COR-L47 (cell line): ENCODE data around the gene MT1A.
"Not testable (repeated sequence)": the region's sequence is repeated elsewhere in the genome, so short reads cannot be mapped to it uniquely, and the experiment has no call there.

Experiments
- DNase-seq: peaks from one replicate; lab custom pipeline; 2025; lab: John Stamatoyannopoulos, UW

The MT1A gene

GRCh38 chr16:56610017-56610608 lies 28.4 kb upstream of the MT1A start:
- DNase-seq = peak; percentile 7

- DNase-seq = no peak
These were observed 27.8 kb upstream of the MT1A start for GRCh38 chr16:56610609-56611111.

GRCh38 chr16:56611281-56611833 lies 27.1 kb upstream of the MT1A start:
- DNase-seq = no peak

GRCh38 chr16:56613706-56614105 lies 24.8 kb upstream of the MT1A start:
- no peak for DNase-seq

- DNase-seq = no peak
These were observed 23.9 kb upstream of the MT1A start for GRCh38 chr16:56614549-56614991.

GRCh38 chr16:56615353-56615752 lies 23.1 kb upstream of the MT1A start:
- no peak for DNase-seq

- DNase-seq = no peak
These were observed 21.8 kb upstream of the MT1A start for GRCh38 chr16:56616608-56617211.

- DNase-seq = no peak
These were observed 21.0 kb upstream of the MT1A start for GRCh38 chr16:56617212-56618085.

GRCh38 chr16:56618138-56618537 lies 20.3 kb upstream of the MT1A start:
- no peak for DNase-seq

- DNase-seq = no peak
These were observed 18.0 kb upstream of the MT1A start for GRCh38 chr16:56620339-56620897.

- DNase-seq = not testable (repeated sequence)
These were observed 16.6 kb upstream of the MT1A start for GRCh38 chr16:56621665-56622445.

GRCh38 chr16:56623184-56623583 lies 15.3 kb upstream of the MT1A start:
- DNase-seq = not testable (repeated sequence)

- no peak for DNase-seq
These were observed 14.8 kb upstream of the MT1A start for GRCh38 chr16:56623637-56624036.

GRCh38 chr16:56625140-56625942 lies 13.1 kb upstream of the MT1A start, which contains the start of gene MT1E:
Gene MT1E, plus strand, starts transcription at chr16:56625781. Its CDS starts 71 bp downstream, at chr16:56625852.
- no peak for DNase-seq

- DNase-seq = no peak
These were observed 12.4 kb upstream of the MT1A start for GRCh38 chr16:56625943-56626654.

- DNase-seq = no peak
These were observed 11.8 kb upstream of the MT1A start for GRCh38 chr16:56626685-56627084.

GRCh38 chr16:56628486-56629350 lies 9.7 kb upstream of the MT1A start:
- no peak for DNase-seq

- DNase-seq = no peak
These were observed 8.9 kb upstream of the MT1A start for GRCh38 chr16:56629531-56629930.

GRCh38 chr16:56630134-56630533 lies 8.3 kb upstream of the MT1A start:
- DNase-seq = no peak
